ENCODE data around the gene DUSP19.

The DUSP19 gene

DNA sequence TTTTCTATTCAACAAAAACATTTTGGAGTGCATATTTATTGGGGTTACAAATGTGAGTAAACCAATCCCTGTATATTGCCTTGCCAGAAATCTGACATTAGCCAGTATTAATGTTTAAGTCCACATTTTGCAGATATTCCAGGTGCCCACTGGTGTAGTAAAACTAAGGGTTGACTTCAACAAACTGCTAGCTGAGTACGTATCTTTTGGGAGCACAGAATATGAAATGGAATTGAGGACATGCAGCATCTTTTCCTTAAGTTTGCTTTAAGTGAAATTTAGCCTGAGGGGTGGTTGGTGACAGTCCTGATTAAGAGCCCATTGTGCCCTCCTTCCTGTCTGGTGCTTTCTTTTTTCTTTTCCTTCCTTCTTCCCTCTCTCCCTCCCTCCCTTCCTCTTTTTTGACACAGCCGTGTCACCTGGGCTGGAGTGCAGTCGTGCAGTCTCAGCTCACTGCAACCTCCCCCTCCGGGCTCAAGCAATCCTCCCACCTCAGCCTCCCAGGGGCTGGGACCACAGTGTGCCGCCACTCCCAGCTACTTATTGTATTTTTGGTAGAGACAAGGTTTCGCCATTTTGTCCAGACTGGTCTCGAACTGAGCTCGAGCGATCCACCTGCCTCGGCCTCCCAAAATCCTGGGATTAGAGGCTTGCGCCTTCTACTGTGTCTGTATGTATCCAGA lies 47.3 kb downstream of the DUSP19 start:
- no peak for DNase-seq

DNA sequence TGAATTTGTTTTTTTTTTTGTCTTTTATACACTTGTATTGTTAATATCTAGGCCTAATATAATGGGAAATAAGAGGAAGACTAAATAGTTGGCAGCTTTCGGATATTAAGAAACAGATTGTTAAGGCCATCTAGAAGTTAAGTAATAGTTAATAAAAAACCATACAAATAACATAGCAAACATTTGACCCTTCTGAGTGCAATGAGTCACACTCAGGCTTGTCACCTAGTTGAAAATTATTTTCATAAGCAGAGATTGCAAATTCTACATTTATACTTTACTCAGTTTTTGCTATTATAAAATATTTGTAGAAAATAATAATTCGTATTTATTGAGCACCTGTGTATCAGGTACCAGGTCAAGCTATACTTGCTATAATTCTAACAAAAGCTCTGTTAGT lies 48.1 kb downstream of the DUSP19 start:
- no peak for DNase-seq

DNA sequence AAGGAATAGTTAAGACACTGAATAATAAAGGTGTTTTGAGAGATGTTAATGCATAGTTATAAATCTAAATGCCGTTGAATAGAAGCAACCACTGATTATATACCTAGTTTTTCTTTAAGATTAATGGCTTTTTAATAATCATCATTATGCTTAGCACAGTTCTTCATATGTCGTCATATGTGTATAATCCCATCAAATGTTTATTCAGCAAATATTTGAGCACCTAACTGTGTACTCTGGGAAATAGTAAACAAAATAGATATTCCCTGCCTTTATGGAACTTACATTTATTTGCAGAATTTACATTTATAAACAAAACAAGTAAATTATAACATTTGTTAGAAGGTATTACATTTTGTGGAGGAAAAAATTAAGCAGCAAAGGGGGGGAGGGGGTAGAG lies 55.5 kb downstream of the DUSP19 start:
- no peak for DNase-seq

- no peak for DNase-seq
Measured at GRCh38 chr2:183148955-183149354, 70.4 kb downstream of the DUSP19 start.

GRCh38 chr2:183149489-183149888 lies 70.9 kb downstream of the DUSP19 start:
- no peak for DNase-seq
